Measurements from ENCODE around the gene DCC. TPM values are rescaled to one million over a fixed set of nuclear protein-coding genes. Genes with fewer than 3 reads are reported as not detected.

DCC gene
- total RNA-seq, 1 experiment from 2014 or later, result not detected

- no peak overlapping the region for H2AFZ ChIP-seq (ENCODE audit: low read depth, low read length, poor library complexity, severe bottlenecking)
- DNase-seq (ENCODE audit: low read depth, low spot score), result no peak
- no peaks in the 10 kb centered on the region for H3K27me3 ChIP-seq (ENCODE audit: insufficient read depth, low read length)
- ChIA-PET POLR2A (no interaction called here), CTCF (no interaction called here), RAD21 (ENCODE audit: low non-redundant PET in 1 of 2, low total read pairs in 2 of 2, uncharacterized antibody in 2 of 2, unreplicated experiment in 2 of 2) (no interaction called here)
- no peaks in the 10 kb centered on the region for H3K36me3 ChIP-seq (ENCODE audit: control insufficient read depth in 1 of 2, insufficient read depth in 2 of 2, low read length in 2 of 2)
- H3K9me2 ChIP-seq (ENCODE audit: insufficient read depth), result no peaks in the 10 kb centered on the region
- no peaks in the 10 kb centered on the region for H3K79me2 ChIP-seq (ENCODE audit: insufficient read depth, low read length)
- intact Hi-C loops (cut with micrococcal nuclease), result no loop called here
- no peak overlapping the region for H3K4me3 ChIP-seq (replicated peaks in 1 of 2; ENCODE audit: low read depth in 1 of 2, low read length in 2 of 2)
- BruUV-seq (replicated peaks), result no TSS peak
- TF ChIP-seq EZH2phosphoT487 (IDR thresholded peaks at IDR 0.05; ENCODE audit: borderline replicate concordance) (no peak), EZH2 (IDR thresholded peaks at IDR 0.05) (no peak), SP1 (IDR thresholded peaks at IDR 0.05; ENCODE audit: low read depth) (no peak), CBX3 (IDR thresholded peaks at IDR 0.05; ENCODE audit: low read depth) (no peak), JUND (IDR thresholded peaks at IDR 0.05) (no peak), SRF (IDR thresholded peaks at IDR 0.05; ENCODE audit: low read depth) (no peak), POLR2A (IDR thresholded peaks at IDR 0.05; ENCODE audit: borderline replicate concordance, extremely low read depth, insufficient read depth, insufficient read length) (no peak), ZBTB33 (IDR thresholded peaks at IDR 0.05; ENCODE audit: extremely low read depth, insufficient replicate concordance, low read length) (no peak), YY1 (IDR thresholded peaks at IDR 0.05; ENCODE audit: extremely low read depth, insufficient replicate concordance, low read depth, low read length) (no peak), FOSL1 (IDR thresholded peaks at IDR 0.05; ENCODE audit: low read depth) (no peak), RAD21 (IDR thresholded peaks at IDR 0.05; ENCODE audit: low read depth) (no peak), CTCF (IDR thresholded peaks at IDR 0.05 in 2 of 3, conservative IDR thresholded peaks at IDR 0.05 in 1 of 3; ENCODE audit: borderline replicate concordance in 1 of 3, insufficient read depth in 1 of 3, low read depth in 2 of 3, low read length in 2 of 3) (no peak), POLR2AphosphoS5 (IDR thresholded peaks at IDR 0.05; ENCODE audit: low read depth, low read length) (no peak), ATF3 (IDR thresholded peaks at IDR 0.05) (no peak), ELF1 (IDR thresholded peaks at IDR 0.05; ENCODE audit: borderline replicate concordance, low read depth) (no peak), TCF7L2 (IDR thresholded peaks at IDR 0.05; ENCODE audit: borderline replicate concordance, extremely low read depth, insufficient read depth, insufficient read length) (no peak), REST (IDR thresholded peaks at IDR 0.05; ENCODE audit: low read depth) (no peak)
- H3K4me2 ChIP-seq (ENCODE audit: low read length), result no peak overlapping the region
- no peak overlapping the region for H3K9ac ChIP-seq (ENCODE audit: low read length)
- H4K20me1 ChIP-seq (ENCODE audit: insufficient read depth), result no peaks in the 10 kb centered on the region
- no peak for ATAC-seq
- H3K9me3 ChIP-seq (ENCODE audit: control insufficient read depth in 1 of 2, insufficient read depth in 1 of 2, low read depth in 1 of 2, low read length in 2 of 2), result peaks cover 6 to 26% of the 10 kb centered on the region in 2 experiments; a peak in 2 of 4 replicates
- no peaks in the 10 kb centered on the region for H3K4me1 ChIP-seq (ENCODE audit: control insufficient read depth in 1 of 2, insufficient read depth in 2 of 2, low read length in 2 of 2)
- H3K27ac ChIP-seq (ENCODE audit: low read depth, low read length), result no peak overlapping the region
Measured at GRCh38 chr18:52363861-52364260, 23.9 kb downstream of the DCC start.

Measured in HCT116 (cell line).